HTR-8/SVneo (cell line): ENCODE results near the gene BABAM1.
"Not testable (repeated sequence)": the region's sequence is repeated elsewhere in the genome, so short reads cannot be mapped to it uniquely, and the experiment has no call there.

Experiments used
- DNase-seq: peaks from one replicate; pipeline ENCODE4 v3.0.0; 2011; ENCODE audit warnings: low spot score, mixed read lengths; ENCODE audit not compliant: insufficient read length
- FAIRE-seq: peaks from 2 replicates; lab custom pipeline; 2011; peaks lifted over from hg19 to GRCh38; lab: Jason Lieb, UNC

The BABAM1 gene

GRCh38 chr19:17266589-17266974 is 661 bp upstream of the BABAM1 start:
- no peak for FAIRE-seq
- DNase-seq = no peak

DNA sequence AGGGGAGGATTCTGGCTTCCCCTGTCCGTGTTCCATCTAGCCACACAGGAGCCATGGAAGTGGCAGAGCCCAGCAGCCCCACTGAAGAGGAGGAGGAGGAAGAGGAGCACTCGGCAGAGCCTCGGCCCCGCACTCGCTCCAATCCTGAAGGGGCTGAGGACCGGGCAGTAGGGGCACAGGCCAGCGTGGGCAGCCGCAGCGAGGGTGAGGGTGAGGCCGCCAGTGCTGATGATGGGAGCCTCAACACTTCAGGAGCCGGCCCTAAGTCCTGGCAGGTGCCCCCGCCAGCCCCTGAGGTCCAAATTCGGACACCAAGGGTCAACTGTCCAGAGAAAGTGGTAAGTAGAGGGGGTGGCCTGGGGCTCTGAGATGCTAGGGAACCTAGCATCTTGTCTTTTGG is 1.5 kb downstream of the BABAM1 start:
- no peak for DNase-seq
- no peak for FAIRE-seq

DNA sequence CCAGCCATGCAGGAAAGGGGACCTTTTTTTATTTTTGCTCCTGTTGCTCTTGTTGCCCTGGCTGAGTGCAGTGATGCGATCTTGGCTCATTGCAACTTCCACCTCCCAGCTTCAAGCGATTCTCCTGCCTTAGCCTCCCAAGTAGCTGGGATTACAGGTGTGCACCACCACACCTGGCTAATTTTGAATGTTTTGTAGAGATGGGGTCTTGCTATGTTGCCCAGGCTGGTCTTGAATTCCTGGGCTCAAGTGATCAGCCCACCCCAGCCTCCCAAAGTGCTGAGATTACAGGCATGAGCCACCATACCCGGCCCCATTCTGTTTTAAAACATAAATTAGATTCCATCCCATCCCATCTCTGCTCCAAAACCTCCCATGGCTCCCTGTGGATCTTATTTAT is 7.6 kb downstream of the BABAM1 start:
- DNase-seq, FAIRE-seq: not testable (repeated sequence)

DNA sequence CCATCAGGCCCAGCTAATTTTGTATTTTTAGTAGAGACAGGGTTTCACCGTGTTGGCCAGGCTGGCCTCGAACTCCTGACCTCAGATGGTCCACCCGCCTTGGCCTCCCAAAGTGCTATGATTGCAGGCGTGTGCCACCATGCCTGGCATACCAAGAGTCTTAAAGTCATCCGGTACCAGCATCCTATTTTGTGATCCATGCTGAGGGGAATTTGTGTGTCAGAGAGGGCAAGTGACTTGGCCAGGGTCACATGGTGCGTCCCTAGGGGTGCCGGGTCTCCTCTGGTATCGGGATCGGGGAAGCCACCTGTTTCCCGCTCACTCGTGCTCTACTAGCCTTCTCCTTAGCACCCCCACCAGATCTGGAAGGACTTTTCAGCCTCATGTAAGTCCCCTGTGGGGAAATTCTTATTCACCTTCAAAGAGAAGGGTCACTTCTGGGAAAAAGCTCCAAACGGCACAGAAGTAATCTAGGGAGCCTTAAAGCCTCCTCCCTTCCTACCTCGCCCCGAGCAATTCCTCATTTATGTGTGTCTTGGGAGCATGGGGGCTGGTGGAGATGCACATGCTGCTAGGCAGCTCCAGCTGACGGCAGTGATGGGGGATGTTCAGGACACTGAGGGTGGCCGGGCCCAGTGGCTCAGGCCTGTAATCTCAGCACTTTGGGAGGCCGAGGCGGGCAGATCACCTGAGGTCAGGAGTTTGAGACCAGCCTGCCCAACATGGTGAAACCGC is 8.4 kb downstream of the BABAM1 start:
- FAIRE-seq (no peak), DNase-seq (no peak)

DNA sequence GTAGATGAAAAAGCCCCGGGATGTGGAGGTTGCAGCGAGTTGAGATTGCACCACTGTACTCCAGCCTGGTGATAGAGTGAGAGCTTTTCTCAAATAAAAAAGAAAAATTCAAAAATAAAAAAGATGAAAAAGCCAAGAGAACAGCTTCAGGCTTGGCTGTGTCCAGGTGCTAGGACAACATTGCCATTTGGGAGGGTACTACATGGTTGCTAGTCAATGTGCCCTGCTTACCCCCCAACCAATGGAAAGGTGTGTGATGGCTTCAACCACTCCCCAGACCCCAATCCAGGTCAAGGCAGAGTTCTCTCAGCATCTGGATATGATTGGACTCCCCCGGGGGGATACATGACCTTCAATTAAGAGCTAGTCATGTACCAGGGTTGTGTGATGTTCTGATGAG is 12.2 kb downstream of the BABAM1 start:
- no peak for FAIRE-seq

GRCh38 chr19:17281391-17282304 is 14.4 kb downstream of the BABAM1 start, which contains the start of gene ANKLE1:
Gene ANKLE1, plus strand, starts transcription at chr19:17281901. Its CDS starts 20 bp downstream, at chr19:17281921.
- no peak for DNase-seq
- no peak for FAIRE-seq

More for the DNA sequence above, 12.2 kb downstream of the BABAM1 start:
- no peak for DNase-seq

DNA sequence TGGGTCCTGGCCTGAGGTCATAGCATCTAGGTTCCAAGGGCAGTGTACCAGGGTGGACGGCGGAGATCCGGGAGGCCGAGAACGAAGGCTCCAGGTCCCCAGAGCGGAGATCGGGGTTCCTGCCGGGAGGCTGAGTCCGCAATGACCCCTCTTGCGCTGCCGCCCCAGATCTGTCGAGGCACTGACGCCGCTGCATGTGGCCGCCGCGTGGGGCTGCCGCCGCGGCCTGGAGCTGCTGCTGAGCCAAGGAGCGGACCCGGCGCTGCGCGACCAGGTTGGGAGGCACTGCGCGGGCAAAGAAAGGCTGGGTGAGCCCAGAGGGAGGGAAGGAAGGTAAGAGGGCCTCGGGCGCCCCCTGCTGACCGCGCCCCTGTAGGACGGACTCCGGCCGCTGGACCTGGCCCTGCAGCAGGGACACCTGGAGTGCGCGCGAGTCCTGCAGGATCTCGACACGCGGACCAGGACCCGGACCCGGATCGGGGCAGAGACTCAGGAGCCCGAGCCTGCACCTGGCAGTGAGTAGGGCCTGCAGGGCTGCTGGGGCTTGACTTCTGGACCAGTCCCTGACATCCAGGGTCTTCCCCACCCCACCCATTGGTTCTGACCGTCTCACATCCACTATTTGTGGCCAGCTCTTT is 15.4 kb downstream of the BABAM1 start:
- DNase-seq = peak; percentile 90
- FAIRE-seq = peak; percentile 92

DNA sequence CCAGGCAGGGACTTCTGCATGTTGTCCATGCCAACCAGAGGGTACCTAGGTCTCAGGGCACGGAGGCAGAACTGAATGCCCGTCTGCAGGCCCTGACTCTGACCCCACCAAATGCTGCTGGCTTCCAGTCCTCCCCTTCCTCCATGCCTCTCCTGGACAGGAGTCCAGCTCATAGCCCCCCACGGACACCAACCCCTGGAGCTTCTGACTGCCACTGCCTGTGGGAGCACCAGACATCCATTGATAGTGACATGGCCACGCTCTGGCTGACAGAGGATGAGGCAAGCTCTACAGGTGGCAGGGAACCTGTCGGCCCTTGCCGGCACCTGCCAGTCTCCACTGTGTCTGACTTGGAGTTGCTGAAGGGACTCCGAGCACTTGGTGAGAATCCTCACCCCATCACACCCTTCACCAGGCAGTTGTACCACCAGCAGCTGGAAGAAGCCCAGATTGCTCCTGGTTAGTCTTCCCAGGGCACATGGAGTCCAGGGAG is 16.3 kb downstream of the BABAM1 start:
- no peak for FAIRE-seq
- DNase-seq = no peak

DNA sequence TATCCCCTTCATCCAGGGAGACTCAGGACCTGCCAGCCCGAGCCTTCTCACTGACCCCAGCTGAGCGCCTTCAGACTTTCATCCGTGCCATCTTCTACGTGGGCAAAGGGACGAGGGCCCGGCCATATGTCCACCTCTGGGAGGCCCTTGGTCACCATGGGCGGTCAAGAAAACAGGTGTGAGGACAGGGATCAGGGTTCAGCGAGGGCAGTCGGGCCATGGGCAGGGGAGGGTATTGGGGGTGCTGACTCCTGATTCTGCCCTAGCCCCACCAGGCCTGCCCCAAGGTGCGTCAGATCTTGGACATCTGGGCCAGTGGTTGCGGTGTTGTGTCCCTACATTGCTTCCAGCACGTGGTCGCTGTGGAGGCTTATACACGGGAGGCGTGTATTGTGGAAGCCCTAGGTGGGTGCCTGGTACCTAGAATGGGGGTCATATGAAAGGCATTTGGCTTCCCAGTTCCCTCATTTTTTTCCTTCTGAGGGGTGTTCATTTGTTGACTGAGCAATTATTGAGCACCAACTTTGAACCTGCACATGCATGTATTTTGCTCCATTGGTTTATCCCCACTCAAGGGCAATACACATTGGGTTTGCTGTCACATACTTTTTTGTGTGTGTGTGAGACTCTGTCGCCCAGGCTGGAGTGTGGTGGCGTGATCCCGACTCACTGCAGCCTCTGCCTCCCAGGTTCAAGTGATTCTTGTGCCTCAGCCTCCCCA is 18.3 kb downstream of the BABAM1 start:
- FAIRE-seq (no peak), DNase-seq (no peak)

DNA sequence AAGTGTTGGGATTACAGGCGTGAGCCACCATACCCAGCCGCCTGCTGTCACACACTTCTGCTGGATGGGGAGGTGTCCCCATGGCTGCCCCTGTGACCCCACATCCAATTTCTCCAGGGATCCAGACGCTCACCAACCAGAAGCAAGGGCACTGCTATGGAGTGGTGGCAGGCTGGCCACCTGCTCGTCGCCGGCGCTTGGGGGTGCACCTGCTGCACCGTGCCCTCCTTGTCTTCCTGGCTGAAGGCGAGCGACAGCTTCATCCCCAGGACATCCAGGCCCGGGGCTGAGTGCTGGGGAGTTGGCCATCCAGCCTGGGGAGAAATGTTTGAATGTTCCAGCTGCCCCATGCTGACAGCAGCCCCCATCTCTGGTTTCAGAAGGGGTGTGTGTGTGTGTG is 19.0 kb downstream of the BABAM1 start:
- DNase-seq (no peak), FAIRE-seq (no peak)

DNA sequence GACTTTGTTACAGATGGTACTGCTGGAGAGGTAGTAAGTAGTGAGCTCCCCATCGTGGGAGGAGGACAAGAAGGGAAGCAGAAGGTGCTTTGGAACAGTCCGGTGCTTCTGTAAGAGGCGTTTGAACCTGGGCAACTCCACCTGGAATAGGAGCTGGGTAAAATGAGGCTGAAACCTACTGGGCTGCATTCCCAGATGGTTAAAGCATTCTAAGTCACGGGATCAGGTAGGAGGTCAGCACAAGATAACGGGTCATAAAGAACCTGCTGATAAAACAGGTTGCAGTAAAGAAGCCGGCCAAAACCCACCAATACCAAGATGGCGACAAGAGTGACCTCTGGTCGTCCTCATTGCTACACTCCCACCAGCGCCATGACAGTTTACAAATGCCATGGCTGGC is 19.5 kb downstream of the BABAM1 start:
- DNase-seq = no peak
- FAIRE-seq = no peak

DNA sequence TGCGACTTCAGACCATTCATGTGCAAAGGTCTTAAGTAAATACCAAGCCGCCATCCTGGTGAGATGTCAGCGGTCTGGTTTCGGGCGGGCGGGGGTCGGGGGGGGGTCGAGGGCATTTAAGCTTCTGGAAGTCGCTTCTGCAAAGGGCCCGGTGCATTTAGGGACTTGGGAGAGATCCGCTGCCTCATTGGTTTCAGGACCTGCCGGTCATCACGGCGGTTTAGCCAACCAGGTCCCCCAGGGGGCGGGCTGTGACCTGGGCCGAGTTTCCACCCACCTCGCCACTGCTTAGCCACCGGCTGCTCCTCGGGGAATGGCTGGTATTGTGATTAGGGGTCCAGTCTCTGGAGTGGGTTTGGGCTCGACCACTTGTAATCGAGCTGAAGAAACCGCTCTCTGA is 22.2 kb downstream of the BABAM1 start:
- FAIRE-seq (no peak), DNase-seq (peak; percentile 60)

DNA sequence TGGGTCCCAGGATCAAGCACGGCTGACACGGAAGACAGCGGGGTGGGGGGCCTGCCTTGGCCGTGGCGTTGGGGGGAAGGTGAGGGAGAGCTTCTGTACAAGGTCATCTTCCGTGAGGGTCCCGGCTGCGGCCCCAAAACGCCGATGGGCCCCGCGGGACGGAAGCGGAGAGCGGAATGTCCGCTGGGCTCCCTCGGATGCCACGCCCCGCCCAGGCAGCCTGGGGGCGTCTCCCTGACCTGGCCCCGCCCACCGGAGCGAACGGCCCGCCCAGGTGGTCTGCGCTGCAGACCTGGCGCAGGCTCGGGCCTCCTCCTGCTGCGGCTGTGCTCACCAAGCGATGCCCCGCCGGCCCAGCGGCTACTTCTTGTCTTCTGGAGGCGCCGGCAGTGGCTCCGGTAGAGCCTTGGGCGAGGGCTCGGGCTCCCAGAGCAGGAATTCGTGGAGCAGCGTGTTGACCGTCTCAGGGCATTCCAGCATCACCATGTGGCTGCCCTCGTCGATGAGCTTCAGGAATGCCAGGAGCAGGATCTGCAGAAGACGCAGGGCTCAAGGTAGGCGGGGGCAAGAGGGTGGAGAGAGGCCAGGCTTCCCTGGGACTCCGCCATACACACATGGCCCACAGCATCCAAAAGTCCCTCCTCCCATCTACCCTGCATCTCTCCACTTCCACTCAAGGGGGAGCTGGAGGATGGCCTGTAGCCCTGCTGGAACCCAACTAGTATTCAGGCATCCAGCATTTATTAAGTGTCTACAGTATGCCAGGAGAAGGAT is 25.2 kb downstream of the BABAM1 start:
- FAIRE-seq = no peak
- peak; percentile 85 for DNase-seq

DNA sequence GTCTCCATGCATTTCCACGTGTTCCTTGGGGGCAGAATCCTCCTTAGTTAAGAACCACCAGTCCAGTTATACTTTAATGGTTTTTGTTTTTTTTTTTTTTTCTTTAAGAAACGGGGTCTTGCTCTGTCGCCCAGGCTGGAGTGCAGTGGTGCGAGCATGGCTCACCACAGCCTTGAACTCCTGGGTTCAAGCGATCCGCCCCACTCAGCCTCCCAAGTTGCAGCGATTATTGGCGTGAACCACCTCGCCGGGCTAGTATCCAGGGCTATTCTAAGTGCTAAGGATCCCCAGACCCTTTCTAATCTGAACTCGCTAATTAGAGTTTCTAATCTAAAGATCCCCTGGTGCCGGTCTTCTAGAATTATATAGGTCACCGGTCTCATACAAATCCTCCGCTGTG is 26.4 kb downstream of the BABAM1 start:
- DNase-seq (no peak), FAIRE-seq (no peak)

GRCh38 chr19:17294051-17294891 is 27.0 kb downstream of the BABAM1 start:
- FAIRE-seq = no peak
- no peak for DNase-seq

- FAIRE-seq, DNase-seq: not testable (repeated sequence)
Observed at GRCh38 chr19:17295551-17295950, 28.3 kb downstream of the BABAM1 start.

DNA sequence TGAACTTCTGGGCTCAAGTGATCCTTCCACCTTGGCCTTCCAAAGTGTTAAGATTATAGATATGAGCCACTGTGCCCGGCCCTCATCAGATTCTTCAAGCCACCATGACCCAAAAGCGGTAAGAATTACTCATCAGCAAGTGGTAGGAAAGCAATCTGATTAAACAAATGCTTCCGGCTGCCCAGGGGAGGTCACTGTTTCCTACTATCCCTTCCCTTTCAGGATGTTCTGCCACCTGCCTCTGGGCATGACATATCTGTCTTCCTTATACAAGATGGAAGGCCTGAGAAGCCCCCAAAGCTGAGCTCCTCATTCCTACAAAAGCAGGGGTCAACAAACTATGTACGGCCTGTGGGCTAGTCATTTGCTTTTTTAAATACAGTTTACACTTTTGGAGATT is 29.0 kb downstream of the BABAM1 start:
- DNase-seq (peak; percentile 71), FAIRE-seq (no peak)

- DNase-seq (no peak), FAIRE-seq (no peak)
Observed at GRCh38 chr19:17296976-17297375, 29.7 kb downstream of the BABAM1 start.
